ENCODE data around the gene MEGF11.
A peak's percentile ranks its signal among the peaks of the same experiment; 100 is the strongest.

MEGF11 gene

GRCh38 chr15:66142285-66142684 lies 111.3 kb downstream of the MEGF11 start:
- no peak for DNase-seq (ENCODE audit: low read depth in 2 of 2)

GRCh38 chr15:66139591-66140207 lies 113.9 kb downstream of the MEGF11 start:
- DNase-seq (ENCODE audit: low read depth in 2 of 2): no peak

- DNase-seq (ENCODE audit: low read depth in 2 of 2): no peak
Observed at GRCh38 chr15:66138892-66139590, 114.5 kb downstream of the MEGF11 start.

- DNase-seq (ENCODE audit: low read depth in 2 of 2): no peak
Observed at GRCh38 chr15:66138096-66138783, 115.3 kb downstream of the MEGF11 start.

- DNase-seq (ENCODE audit: low read depth in 2 of 2): no peak
Observed at GRCh38 chr15:66136948-66137347, 116.6 kb downstream of the MEGF11 start.

- no peak for DNase-seq (ENCODE audit: low read depth in 2 of 2)
Observed at GRCh38 chr15:66135664-66136063, 117.9 kb downstream of the MEGF11 start.

GRCh38 chr15:66134284-66134683 lies 119.3 kb downstream of the MEGF11 start:
- no peak for DNase-seq (ENCODE audit: low read depth in 2 of 2)

GRCh38 chr15:66133247-66133885 lies 120.2 kb downstream of the MEGF11 start:
- DNase-seq (ENCODE audit: low read depth in 2 of 2): no peak

GRCh38 chr15:66132251-66132816 lies 121.2 kb downstream of the MEGF11 start:
- no peak for DNase-seq (ENCODE audit: low read depth in 2 of 2)

- no peak for DNase-seq (ENCODE audit: low read depth in 2 of 2)
Observed at GRCh38 chr15:66131831-66132230, 121.7 kb downstream of the MEGF11 start.

GRCh38 chr15:66131200-66131599 lies 122.3 kb downstream of the MEGF11 start:
- no peak for DNase-seq (ENCODE audit: low read depth in 2 of 2)

- no peak for DNase-seq (ENCODE audit: low read depth in 2 of 2)
Observed at GRCh38 chr15:66130496-66131034, 123.0 kb downstream of the MEGF11 start.

- DNase-seq (ENCODE audit: low read depth in 2 of 2): no peak
Observed at GRCh38 chr15:66129586-66129985, 124.0 kb downstream of the MEGF11 start.

- DNase-seq (ENCODE audit: low read depth in 2 of 2): no peak
Observed at GRCh38 chr15:66128116-66128680, 125.4 kb downstream of the MEGF11 start.

GRCh38 chr15:66126456-66126855 lies 127.1 kb downstream of the MEGF11 start:
- DNase-seq (ENCODE audit: low read depth in 2 of 2): no peak

GRCh38 chr15:66126031-66126441 lies 127.5 kb downstream of the MEGF11 start:
- DNase-seq (ENCODE audit: low read depth in 2 of 2): no peak

GRCh38 chr15:66124651-66125050 lies 128.9 kb downstream of the MEGF11 start:
- no peak for DNase-seq (ENCODE audit: low read depth in 2 of 2)

GRCh38 chr15:66123799-66124198 lies 129.8 kb downstream of the MEGF11 start:
- DNase-seq (ENCODE audit: low read depth in 2 of 2): no peak

GRCh38 chr15:66120422-66120821 lies 133.1 kb downstream of the MEGF11 start:
- no peak for DNase-seq (ENCODE audit: low read depth in 2 of 2)

GRCh38 chr15:66117841-66118240 lies 135.7 kb downstream of the MEGF11 start:
- DNase-seq (ENCODE audit: low read depth in 2 of 2): no peak

GRCh38 chr15:66115568-66116206 lies 137.9 kb downstream of the MEGF11 start:
- DNase-seq (ENCODE audit: low read depth in 2 of 2): peak in 1 of 2 donors; percentile 1
